ENCODE results near the gene PM20D1. TPM values are rescaled to one million over a fixed set of nuclear protein-coding genes. Genes with fewer than 3 reads are reported as not detected.
"Not testable (repeated sequence)": the region's sequence is repeated elsewhere in the genome, so short reads cannot be mapped to it uniquely, and the experiment has no call there.

The PM20D1 gene, protein sequence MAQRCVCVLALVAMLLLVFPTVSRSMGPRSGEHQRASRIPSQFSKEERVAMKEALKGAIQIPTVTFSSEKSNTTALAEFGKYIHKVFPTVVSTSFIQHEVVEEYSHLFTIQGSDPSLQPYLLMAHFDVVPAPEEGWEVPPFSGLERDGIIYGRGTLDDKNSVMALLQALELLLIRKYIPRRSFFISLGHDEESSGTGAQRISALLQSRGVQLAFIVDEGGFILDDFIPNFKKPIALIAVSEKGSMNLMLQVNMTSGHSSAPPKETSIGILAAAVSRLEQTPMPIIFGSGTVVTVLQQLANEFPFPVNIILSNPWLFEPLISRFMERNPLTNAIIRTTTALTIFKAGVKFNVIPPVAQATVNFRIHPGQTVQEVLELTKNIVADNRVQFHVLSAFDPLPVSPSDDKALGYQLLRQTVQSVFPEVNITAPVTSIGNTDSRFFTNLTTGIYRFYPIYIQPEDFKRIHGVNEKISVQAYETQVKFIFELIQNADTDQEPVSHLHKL
- under 1 TPM in 1 of 2 donors, not detected in 1; 0.17 TPM for total RNA-seq
- long read RNA-seq = 0 reads

- ATAC-seq (peak; percentile 97), DNase-seq (peak; percentile 70 to 79)
- intact Hi-C loops (cut with DNase I, micrococcal nuclease) = no loop called here
Observed at GRCh38 chr1:205849619-205850355, at the start of gene PM20D1. TSS of gene PM20D1 (minus strand) at chr1:205850132. CDS start at chr1:205850072, 60 bp downstream.

DNA sequence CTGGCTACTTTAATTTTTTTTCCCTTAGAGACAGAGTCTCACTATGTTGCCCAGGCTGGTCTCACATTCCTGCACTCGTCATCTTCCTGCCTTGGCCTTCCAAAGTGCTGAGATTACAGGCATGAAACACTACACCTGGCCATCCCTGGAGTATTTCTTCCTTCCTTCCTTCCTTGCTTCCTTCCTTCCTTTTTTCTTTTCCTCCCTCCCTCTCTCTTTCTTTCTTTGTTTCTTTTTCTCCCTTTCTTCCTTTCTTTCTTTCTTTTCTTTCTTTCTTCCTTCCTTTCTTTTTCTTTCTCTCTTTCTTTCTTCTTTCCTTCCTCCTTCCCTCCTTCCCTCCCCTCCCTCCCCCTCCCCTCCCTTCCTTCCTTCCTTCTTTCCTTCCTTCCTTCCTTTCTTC, 46.4 kb upstream of the PM20D1 start:
- intact Hi-C loops (cut with DNase I, micrococcal nuclease) = no loop called here
- no peak for ATAC-seq
- DNase-seq = no peak

- ATAC-seq; intact Hi-C loops (cut with DNase I, micrococcal nuclease); DNase-seq: not testable (repeated sequence)
Observed at GRCh38 chr1:205894119-205894518, 44.2 kb upstream of the PM20D1 start.

- intact Hi-C loops (cut with DNase I, micrococcal nuclease); ATAC-seq; DNase-seq: not testable (repeated sequence)
Observed at GRCh38 chr1:205892175-205892574, 42.2 kb upstream of the PM20D1 start.

GRCh38 chr1:205891481-205891880, 41.5 kb upstream of the PM20D1 start:
- ATAC-seq; DNase-seq; intact Hi-C loops (cut with DNase I, micrococcal nuclease): not testable (repeated sequence)

GRCh38 chr1:205890631-205891030, 40.7 kb upstream of the PM20D1 start:
- DNase-seq; intact Hi-C loops (cut with DNase I, micrococcal nuclease); ATAC-seq: not testable (repeated sequence)

- DNase-seq; intact Hi-C loops (cut with DNase I, micrococcal nuclease): not testable (repeated sequence)
Observed at GRCh38 chr1:205889706-205890105, 39.8 kb upstream of the PM20D1 start.

DNA sequence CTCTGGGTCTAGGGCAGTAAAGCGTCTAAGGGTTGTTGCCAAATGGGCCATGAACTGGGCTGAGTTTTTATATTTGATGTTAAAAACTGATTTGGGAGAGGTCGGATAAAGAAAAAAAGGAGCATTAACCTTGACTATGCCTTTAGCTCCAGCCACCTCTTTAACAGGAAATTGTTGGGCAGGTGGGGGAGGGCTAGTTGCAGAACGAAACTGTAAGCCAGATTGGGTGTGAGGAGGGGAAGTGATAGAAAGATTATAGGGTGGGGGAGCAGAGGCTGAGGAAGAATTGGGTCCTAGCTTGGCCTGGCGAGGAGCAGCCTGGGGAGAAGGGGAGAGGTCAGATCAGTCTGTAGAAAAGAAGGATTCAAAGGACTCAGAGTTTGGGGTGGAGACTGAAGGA, 39.1 kb upstream of the PM20D1 start:
- DNase-seq; ATAC-seq; intact Hi-C loops (cut with DNase I, micrococcal nuclease): not testable (repeated sequence)

More at GRCh38 chr1:205889706-205890105, 39.8 kb upstream of the PM20D1 start:
- ATAC-seq = not testable (repeated sequence)

DNA sequence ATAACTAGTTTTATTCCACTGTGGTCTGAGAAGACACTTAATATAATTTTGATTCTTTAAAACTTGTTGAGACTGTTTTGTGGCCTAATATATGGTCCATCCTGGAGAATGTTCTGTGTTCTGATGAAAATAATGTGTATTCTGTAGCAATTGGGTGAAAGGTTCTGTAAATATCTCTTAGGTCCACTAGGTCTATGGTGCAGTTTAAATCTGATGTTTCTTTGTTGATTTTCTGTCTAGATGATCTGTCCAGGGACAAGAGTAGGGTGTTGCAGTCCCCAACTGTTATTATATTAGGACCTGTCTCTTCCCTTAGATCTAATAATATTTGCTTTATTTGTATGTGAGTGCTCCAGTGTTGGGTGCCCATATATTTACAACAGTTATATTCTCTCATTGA, 33.9 kb upstream of the PM20D1 start:
- intact Hi-C loops (cut with DNase I, micrococcal nuclease) = no loop called here
- DNase-seq = no peak
- ATAC-seq = no peak

DNA sequence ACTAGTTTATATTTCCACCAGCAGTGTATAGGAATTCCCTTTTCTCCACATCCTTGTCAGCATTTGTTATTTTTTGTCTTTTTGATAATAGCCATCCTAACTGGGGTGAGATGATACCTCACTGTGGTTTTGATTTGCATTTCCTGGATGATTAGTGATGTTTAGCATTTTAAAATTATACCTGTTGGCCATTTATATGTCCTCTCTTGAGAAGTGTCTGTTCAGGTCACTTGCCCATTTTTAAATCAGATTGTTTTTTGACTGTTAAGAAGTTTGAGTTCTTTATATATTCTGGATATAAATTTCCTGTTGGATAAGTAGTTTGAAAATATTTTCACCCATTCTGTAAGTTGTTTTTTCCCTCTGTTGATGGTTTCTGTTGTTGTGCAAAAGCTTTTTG, 31.0 kb upstream of the PM20D1 start:
- DNase-seq (no peak), ATAC-seq (no peak)
- intact Hi-C loops (cut with DNase I, micrococcal nuclease) = no loop called here

DNA sequence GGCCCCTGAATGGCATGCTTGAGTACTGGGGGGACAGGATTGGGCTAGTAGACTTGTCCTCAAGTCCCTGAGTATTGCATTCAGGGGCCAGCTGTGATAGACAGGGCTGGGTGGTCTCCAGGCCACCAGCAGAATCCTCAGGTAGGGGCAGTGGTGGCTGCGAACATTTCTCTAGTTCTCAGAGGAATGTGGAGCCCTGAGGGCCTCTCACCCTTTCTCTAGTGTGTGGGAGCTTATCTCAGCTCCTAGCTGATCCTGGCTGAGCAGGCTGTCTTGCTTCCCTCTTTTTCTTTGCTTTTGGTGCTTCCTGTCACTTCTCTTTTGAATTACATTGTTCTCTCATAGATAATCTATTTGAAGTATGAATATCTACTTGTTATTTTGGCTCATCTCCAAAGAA, 30.0 kb upstream of the PM20D1 start:
- ATAC-seq (no peak), DNase-seq (no peak)
- intact Hi-C loops (cut with DNase I, micrococcal nuclease) = no loop called here

GRCh38 chr1:205878026-205878425, 28.1 kb upstream of the PM20D1 start:
- DNase-seq = no peak
- ATAC-seq = no peak
- intact Hi-C loops (cut with DNase I, micrococcal nuclease) = no loop called here

GRCh38 chr1:205873148-205873547, 23.2 kb upstream of the PM20D1 start:
- DNase-seq; intact Hi-C loops (cut with DNase I, micrococcal nuclease); ATAC-seq: not testable (repeated sequence)

DNA sequence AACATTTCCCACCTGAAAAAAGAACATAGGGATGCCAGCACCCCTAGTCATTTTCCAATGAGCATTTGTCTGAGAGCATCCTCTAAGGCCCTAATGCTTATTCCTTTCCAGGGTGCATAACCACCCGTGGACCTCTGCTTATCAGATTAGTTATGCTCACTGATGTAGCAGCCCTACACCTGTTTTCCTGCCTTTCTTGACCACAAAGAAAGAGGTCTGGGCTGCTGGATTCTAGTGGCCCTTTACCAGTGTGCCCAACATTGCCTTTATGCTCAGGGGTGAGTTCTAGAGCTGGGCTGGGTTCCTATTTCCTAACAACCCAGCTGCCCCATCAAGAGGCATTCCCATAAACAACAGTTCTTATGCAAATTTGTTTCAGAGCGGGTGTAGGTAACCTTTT, 20.3 kb upstream of the PM20D1 start:
- intact Hi-C loops (cut with DNase I, micrococcal nuclease) = no loop called here
- no peak for DNase-seq
- no peak for ATAC-seq

GRCh38 chr1:205861540-205861939, 11.6 kb upstream of the PM20D1 start:
- intact Hi-C loops (cut with DNase I, micrococcal nuclease) = no loop called here
- DNase-seq = no peak
- ATAC-seq = no peak

- DNase-seq = no peak
- intact Hi-C loops (cut with DNase I, micrococcal nuclease) = no loop called here
- ATAC-seq = no peak
Observed at GRCh38 chr1:205858141-205858961, 8.4 kb upstream of the PM20D1 start.

DNA sequence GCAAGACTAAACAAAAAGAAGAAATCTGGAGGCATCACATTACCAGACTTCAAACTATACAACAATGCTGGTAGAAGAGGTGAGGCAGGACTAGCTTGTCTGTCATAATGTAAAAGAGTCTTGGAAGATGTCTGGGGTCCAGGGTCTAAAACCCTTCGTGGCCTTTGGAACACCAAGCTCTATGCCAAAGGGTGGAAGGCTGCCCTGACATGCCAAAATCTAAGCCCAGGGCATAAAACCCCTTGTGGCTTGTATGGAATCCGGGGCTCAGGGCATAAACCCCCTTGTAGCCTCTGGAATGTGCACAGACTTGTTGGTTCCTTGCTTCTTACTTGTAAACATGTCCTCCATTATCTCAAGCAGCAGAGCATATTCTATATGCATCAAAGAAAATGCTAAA, 7.6 kb upstream of the PM20D1 start:
- ATAC-seq; intact Hi-C loops (cut with DNase I, micrococcal nuclease): not testable (repeated sequence)

DNA sequence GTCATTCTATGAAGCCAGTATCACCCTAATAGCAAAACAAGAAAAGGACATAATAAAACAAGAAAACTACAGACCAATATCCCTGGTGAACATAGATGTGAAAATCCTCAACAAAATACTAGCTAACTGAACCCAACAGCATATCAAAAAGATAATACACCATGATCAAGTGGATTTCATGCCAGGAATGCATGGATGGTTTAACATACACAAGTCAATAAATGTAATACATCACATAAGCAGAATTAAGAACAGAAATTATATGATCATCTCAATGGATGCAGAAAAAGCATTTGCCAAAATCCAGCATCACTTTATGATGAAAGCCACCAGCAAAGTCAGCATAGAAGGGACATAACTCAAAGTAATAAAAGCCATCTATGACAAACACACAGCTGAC, 6.5 kb upstream of the PM20D1 start:
- intact Hi-C loops (cut with DNase I, micrococcal nuclease) = no loop called here
- no peak for DNase-seq
- no peak for ATAC-seq

More for the DNA sequence above, 7.6 kb upstream of the PM20D1 start:
- not testable (repeated sequence) for DNase-seq

DNA sequence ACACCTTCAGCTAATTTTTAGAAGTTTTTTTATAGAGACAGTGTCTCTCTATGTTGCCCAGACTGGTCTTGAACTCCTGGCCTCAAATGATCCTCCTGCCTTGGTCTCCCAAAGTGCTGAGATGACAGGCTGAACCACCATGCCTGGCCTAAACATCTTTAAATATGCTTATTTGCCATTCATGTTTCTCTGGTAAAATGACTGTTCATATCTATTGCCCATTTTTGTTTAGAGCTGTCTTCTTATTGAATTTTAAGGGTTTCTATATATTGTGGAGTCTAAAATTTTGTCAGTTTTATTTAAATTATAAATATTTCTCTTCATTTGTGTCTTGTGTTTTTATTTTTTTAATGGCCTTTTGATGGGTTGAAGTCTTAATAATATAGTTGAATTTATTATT, 3.0 kb upstream of the PM20D1 start:
- ATAC-seq = no peak
- no peak for DNase-seq
- intact Hi-C loops (cut with DNase I, micrococcal nuclease) = no loop called here
